NCI-H2196 treated with DMSO at 0.1 percent for 48 hours (cell line): ENCODE data around the gene PRPSAP1.
A peak's percentile ranks its signal among the peaks of the same experiment; 100 is the strongest.
"Not testable (repeated sequence)": the region's sequence is repeated elsewhere in the genome, so short reads cannot be mapped to it uniquely, and the experiment has no call there.

Source experiments
- DNase-seq: peaks from one replicate; lab custom pipeline; 2025; ENCODE audit not compliant: unreplicated experiment; lab: John Stamatoyannopoulos, UW

Gene PRPSAP1

GRCh38 chr17:76327696-76328095 is 26.0 kb downstream of the PRPSAP1 start:
- DNase-seq: no peak

GRCh38 chr17:76326306-76326705 is 27.4 kb downstream of the PRPSAP1 start:
- DNase-seq: no peak

DNA sequence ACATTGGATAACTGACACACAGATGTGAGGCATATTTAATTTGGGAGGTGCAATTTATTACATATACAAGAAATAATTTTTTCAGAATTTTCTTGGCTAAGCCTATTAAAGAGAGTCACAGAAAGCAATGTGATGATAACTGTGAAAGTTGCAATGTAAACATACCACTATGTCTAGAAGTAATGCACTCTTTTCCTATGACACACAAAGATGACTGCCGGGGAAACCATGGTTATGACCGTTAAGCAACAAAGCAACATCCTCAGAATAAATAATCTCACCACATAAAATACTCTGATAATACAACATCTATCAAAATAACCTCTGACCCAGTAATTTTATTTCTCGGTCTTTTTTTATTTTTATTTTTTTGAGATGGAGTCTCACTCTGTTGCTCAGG is 35.1 kb downstream of the PRPSAP1 start:
- DNase-seq: no peak

DNA sequence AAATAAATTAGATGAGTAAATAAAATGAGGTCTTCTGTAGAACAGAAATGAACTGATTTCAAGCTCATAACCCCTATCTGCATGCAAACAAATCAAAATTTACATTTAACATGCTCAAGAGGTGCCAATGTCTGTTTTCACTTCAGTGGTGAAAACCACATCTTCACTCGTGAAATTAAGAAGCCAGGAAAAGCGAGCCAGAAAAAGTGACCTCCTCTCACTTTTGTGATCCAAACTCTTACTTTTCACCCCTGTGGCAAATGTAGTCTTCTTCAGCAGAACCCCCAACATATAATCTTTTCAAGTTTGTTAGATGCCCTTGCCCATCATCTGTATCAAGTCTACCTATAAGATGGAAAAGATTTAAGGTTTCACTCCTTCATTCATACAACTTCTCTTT is 36.2 kb downstream of the PRPSAP1 start:
- DNase-seq: no peak

DNA sequence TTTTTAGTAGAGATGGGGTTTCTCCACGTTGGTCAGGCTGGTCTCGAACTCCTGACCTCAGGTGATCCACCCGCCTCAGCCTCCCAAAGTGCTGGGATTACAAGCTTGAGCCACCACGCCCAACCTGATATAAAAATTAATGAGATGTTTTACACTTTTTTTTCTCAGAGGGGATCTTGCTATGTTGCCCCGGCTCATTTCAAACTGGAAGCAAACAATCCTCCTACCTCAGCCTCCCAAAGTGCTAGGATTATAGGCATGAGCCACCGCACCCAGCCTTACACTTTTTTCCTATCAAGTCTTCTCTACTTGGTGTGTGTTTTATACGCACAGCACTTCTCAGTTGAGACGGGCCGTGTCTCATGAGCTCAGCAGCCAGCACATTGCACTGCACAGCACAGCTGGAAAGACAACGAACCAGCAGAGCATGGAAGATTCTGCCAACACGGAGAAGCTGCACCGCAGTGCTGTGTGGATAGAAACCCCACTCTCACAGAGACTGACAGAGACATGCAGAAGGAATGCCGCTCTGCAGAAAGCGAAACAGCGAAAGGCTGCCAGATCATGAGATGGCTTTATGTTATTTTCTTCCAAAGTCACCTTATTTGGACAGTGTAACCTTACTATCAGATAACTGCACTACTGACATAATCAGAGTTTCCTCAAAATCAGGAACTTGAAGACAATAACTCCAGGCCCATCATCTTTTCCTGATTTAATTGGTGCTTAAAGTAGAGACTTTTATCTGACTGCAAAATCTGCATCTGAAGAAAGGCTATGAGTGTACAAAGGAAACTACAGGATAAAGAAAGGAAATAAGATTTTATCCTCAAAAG is 39.1 kb downstream of the PRPSAP1 start:
- DNase-seq: no peak

DNA sequence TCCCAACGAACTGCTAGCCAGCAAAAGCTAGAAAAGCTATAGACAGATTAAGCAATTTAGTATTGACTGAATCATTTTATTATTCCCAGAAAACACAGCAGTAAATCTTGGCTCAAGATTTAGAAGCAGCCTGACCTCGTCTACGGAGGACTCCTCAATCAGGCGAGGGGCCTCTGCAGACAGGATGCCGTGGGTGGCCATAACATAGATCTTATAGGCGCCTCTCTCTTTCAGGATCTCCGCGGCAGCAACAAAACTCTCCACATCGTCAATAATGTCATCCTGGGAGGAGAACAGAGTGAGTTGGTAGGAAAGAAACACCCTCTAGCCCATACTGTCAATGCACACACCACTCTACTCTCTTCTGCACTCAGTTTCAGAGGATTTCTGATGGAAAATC is 41.0 kb downstream of the PRPSAP1 start:
- DNase-seq: no peak

- no peak for DNase-seq
Measured at GRCh38 chr17:76309461-76309860, 44.3 kb downstream of the PRPSAP1 start.

DNA sequence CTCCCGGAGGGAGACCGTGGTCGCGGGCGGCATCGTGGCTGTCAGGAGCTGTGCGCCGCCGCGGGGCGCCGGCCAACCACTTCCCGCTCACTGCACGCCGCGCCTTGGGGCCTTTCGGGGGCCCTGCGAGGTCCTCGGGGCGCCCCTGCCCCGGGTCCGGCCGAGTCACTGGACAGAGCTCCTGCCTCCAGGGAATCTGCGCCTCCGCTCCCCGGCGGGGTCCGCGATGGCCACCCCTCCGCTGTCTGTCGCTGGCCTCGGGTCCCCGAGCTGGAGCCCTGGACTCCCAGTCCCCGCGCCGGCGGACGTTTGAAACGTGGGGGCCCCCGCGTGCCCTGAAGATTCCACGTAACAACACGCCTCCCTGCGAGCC is 45.8 kb downstream of the PRPSAP1 start, which contains the start of gene QRICH2:
TSS of gene QRICH2 (minus strand) at position 311 of the 373 bp plus-strand sequence. CDS start at position 33, 278 bp downstream.
- DNase-seq: no peak

DNA sequence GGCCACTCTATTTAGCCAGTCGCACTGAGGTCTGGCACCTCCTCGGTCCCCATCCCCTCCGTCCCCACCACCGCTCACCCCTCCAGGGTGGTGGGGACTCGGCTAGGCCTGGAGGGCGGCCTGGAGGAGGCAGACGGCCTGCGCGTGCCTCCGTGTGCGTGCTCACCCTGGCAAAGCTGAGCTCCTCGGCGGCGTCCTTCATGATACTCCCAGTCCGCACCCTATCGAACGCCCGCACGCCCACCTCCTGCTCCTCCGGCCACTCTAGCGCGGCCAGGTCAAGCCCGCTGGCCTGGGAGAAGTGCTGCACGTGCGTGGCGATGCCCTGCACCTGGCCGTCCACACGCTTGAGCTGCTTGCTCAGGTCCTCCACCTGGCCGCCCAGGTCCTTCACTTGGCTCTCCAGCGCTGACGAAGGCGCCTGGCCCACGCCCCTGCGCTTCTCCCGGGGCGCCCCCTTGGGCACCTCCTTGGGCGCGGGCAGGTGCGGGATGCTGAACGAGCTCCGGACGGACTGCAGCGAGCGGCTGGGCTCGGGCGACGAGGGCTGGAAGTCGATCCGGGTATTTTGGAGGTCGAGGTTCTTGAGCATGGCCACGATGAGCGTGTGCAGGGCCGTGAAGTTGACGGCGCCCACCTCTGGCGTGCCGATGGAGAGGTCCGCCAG is 46.3 kb downstream of the PRPSAP1 start:
- no peak for DNase-seq

DNA sequence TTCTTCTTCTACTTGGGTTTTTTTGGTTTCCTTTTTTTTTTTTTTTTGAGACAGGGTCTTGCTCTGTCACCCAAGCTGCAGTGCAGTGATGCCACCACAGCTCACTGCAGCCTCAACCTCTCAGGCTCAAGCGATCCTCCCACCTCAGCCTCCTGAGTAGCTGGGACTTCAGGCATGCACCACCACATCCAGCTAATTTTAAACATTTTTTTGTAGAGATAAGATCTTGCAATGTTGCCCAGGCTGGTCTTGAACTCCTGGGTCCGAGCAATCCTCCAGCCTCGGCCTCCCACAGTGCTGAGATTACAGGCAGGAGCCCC is 48.6 kb downstream of the PRPSAP1 start:
- DNase-seq: not testable (repeated sequence)

GRCh38 chr17:76304226-76305134 is 49.2 kb downstream of the PRPSAP1 start:
- DNase-seq: no peak

- no peak for DNase-seq
Measured at GRCh38 chr17:76297436-76297835, 56.3 kb downstream of the PRPSAP1 start.

- no peak for DNase-seq
Measured at GRCh38 chr17:76296889-76297288, 56.8 kb downstream of the PRPSAP1 start.

- DNase-seq: no peak
Measured at GRCh38 chr17:76296186-76296585, 57.5 kb downstream of the PRPSAP1 start.

- no peak for DNase-seq
Measured at GRCh38 chr17:76293106-76293505, 60.6 kb downstream of the PRPSAP1 start.

DNA sequence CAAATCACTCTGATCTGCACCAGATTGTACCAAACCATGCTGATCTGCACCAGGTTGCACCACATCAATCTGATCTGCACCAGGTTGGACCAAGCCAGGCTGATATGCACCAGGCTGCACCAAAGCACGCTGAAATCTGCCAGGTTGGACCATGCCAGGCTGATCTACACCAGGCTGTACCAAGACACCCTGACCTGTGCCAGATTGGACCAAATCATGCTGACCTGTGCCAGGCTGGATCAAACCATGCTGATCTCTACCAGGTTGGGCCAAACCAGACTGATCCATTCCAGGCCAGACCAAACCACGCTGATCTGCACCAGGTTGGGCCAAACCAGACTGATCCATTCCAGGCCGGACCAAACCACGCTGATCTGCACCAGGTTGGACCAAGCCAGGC is 61.1 kb downstream of the PRPSAP1 start:
- no peak for DNase-seq

GRCh38 chr17:76281573-76282371 is 71.9 kb downstream of the PRPSAP1 start:
- peak; percentile 53 for DNase-seq

GRCh38 chr17:76280650-76281049 is 73.1 kb downstream of the PRPSAP1 start:
- DNase-seq: no peak

GRCh38 chr17:76279742-76280287 is 73.9 kb downstream of the PRPSAP1 start:
- no peak for DNase-seq

GRCh38 chr17:76278952-76279741 is 74.6 kb downstream of the PRPSAP1 start:
- peak; percentile 91 for DNase-seq
